ENCODE data around the gene PARP6.

Gene PARP6

GRCh38 chr15:72196409-72197040 lies 75.8 kb downstream of the PARP6 start:
- no peak for TF ChIP-seq CTCF (conservative IDR thresholded peaks at IDR 0.05; ENCODE audit: low read length)
- no peak overlapping the region for H3K4me3 ChIP-seq (ENCODE audit: low read length)
- no peak for DNase-seq (ENCODE audit: low read depth)

- TF ChIP-seq CTCF (conservative IDR thresholded peaks at IDR 0.05; ENCODE audit: low read length): no peak
- no peak for DNase-seq (ENCODE audit: low read depth)
- no peak overlapping the region for H3K4me3 ChIP-seq (ENCODE audit: low read length)
These were observed 77.2 kb downstream of the PARP6 start for GRCh38 chr15:72195101-72195511.

- peak; percentile 23 for DNase-seq (ENCODE audit: low read depth)
- H3K4me3 ChIP-seq (ENCODE audit: low read length): no peak overlapping the region
These were observed 78.4 kb downstream of the PARP6 start for GRCh38 chr15:72193836-72194396.

GRCh38 chr15:72192416-72192815 lies 79.9 kb downstream of the PARP6 start:
- no peak overlapping the region for H3K4me3 ChIP-seq (ENCODE audit: low read length)
- no peak for TF ChIP-seq CTCF (conservative IDR thresholded peaks at IDR 0.05; ENCODE audit: low read length)
- DNase-seq (ENCODE audit: low read depth): no peak

More at GRCh38 chr15:72193836-72194396, 78.4 kb downstream of the PARP6 start:
- TF ChIP-seq CTCF (conservative IDR thresholded peaks at IDR 0.05; ENCODE audit: low read length): no peak
